Upper lobe of left lung (tissue), 6 donors: ENCODE measurements around the gene GADL1. TPM values are rescaled to one million over a fixed set of nuclear protein-coding genes. Genes with fewer than 3 reads are reported as not detected.

Experiments
- ATAC-seq, 2 donors: fragments of 200-7000 bp; cut with Tn5 transposase; one replicate each; pipeline ENCODE4 v1.9.1; 2022; ENCODE audit warnings: mild to moderate bottlenecking in 2 of 2, moderate library complexity in 2 of 2; ENCODE audit not compliant: low FRiP score in 2 of 2
- DNase-seq, 2 donors: peaks; one replicate each; pipeline ENCODE4 v3.0.0-alpha.2; 2019 to 2020
- H3K27ac ChIP-seq, 4 donors: fragments of 200-600 bp; sonication (generic); one replicate each; pipeline ENCODE4 v1.5.1; 2016 to 2019
- H3K27me3 ChIP-seq, 4 donors: fragments of 200-600 bp; sonication (generic); one replicate each; pipeline ENCODE4 v1.5.1; 2017 to 2019
- H3K36me3 ChIP-seq, 4 donors: fragments of 200-600 bp; sonication (generic); one replicate each; pipeline ENCODE4 v1.5.1; 2016 to 2019
- H3K4me1 ChIP-seq, 4 donors: fragments of 200-600 bp; sonication (generic); one replicate each; pipeline ENCODE4 v1.5.1; 2018 to 2019
- H3K4me3 ChIP-seq, 4 donors: fragments of 200-600 bp; sonication (generic); one replicate each; pipeline ENCODE4 v1.5.1; 2017 to 2019; ENCODE audit warnings: mild to moderate bottlenecking in 2 of 4, moderate library complexity in 1 of 4
- H3K9me3 ChIP-seq, 4 donors: fragments of 200-600 bp; sonication (generic); one replicate each; pipeline ENCODE4 v1.5.1; 2018 to 2019
- EP300 ChIP-seq, 4 donors: sonication (generic); formaldehyde crosslinking; IDR thresholded peaks; one replicate each; pipeline ENCODE4 v1.5.1; 2017; ENCODE audit warnings: antibody characterized with exemption in 4 of 4, control low read depth in 2 of 4
- POLR2A ChIP-seq, 4 donors: fragments of 450-650 bp; IDR thresholded peaks; one replicate each; pipeline ENCODE4 v1.5.1; 2016 to 2017; ENCODE audit warnings: antibody characterized with exemption in 4 of 4, mild to moderate bottlenecking in 2 of 4
- POLR2AphosphoS5 ChIP-seq, 2 donors: sonication (generic); formaldehyde crosslinking; IDR thresholded peaks; one replicate each; pipeline ENCODE4 v1.5.1; 2017; ENCODE audit warnings: antibody characterized with exemption in 2 of 2
- WGBS, 2 donors: methylation state at CpG; one replicate each; pipeline ENCODE4 v1.1.5; 2017 to 2018; 5-methylcytosine and 5-hydroxymethylcytosine counted together
- total RNA-seq, 6 donors: library from RNA; depleted of rRNA in 4 of 6; stranded (reverse); fragments of >200 nt in 4 of 6; gene quantifications; one replicate each; pipeline versions ENCODE4 v1.1.0 to v1.2.1, GENCODE V29; 2016 to 2021
- TF ChIP-seq, protein P1 (sequence below), 6 experiments: fragments of 450-650 bp in 4 of 6; fragments of 200-600 bp in 2 of 6; sonication (generic) in 2 of 6; IDR thresholded peaks; one replicate each; pipeline ENCODE4 v1.5.1; 2016 to 2019; ENCODE audit warnings: antibody characterized with exemption in 6 of 6
- donor health status: DM: no; HTN: no; CAD: no; lungs with moderate emphysema.
- donor health status: DM: no; HTN: yes; CAD: no; lungs with severe emphysema.

The GADL1 gene
- total RNA-seq, 6 donors from 2014 or later, result 0.07 TPM; not detected in 5

GRCh38 chr3:30692498-30693130 lies 201.8 kb downstream of the GADL1 start:
- Histone ChIP-seq H3K36me3 (peaks cover 23 to 93% (median 34%) of the 10 kb centered on the region in 4 donors), H3K27ac (peak overlapping the region in 2 of 4 donors; percentile 64 to 80), H3K4me1 (peaks cover 35 to 59% (median 52%) of the 10 kb centered on the region in 4 donors), H3K9me3 (no peaks in the 10 kb centered on the region), H3K27me3 (no peaks in the 10 kb centered on the region), H3K4me3 (no peak overlapping the region)
- DNase-seq (no peak), ATAC-seq (no peak)
- 67 to 68% methylated on average over 3 of the region's 3 CpGs for WGBS, 2 donors
- no peak for TF ChIP-seq EP300 (IDR thresholded peaks at IDR 0.05)
- no peak for TF ChIP-seq POLR2AphosphoS5 (IDR thresholded peaks at IDR 0.05)
- TF ChIP-seq, protein P1, sequence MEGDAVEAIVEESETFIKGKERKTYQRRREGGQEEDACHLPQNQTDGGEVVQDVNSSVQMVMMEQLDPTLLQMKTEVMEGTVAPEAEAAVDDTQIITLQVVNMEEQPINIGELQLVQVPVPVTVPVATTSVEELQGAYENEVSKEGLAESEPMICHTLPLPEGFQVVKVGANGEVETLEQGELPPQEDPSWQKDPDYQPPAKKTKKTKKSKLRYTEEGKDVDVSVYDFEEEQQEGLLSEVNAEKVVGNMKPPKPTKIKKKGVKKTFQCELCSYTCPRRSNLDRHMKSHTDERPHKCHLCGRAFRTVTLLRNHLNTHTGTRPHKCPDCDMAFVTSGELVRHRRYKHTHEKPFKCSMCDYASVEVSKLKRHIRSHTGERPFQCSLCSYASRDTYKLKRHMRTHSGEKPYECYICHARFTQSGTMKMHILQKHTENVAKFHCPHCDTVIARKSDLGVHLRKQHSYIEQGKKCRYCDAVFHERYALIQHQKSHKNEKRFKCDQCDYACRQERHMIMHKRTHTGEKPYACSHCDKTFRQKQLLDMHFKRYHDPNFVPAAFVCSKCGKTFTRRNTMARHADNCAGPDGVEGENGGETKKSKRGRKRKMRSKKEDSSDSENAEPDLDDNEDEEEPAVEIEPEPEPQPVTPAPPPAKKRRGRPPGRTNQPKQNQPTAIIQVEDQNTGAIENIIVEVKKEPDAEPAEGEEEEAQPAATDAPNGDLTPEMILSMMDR (IDR thresholded peaks at IDR 0.05), result no peak
- no peak for TF ChIP-seq POLR2A (IDR thresholded peaks at IDR 0.05)

- ATAC-seq, result no peak
- H3K27me3 ChIP-seq, result no peaks in the 10 kb centered on the region
- peaks cover 23 to 98% (median 34%) of the 10 kb centered on the region in 4 donors for H3K36me3 ChIP-seq
- peak overlapping the region in 2 of 4 donors; percentile 64 to 80 for H3K27ac ChIP-seq
- TF ChIP-seq, protein P1 (IDR thresholded peaks at IDR 0.05), result no peak
- TF ChIP-seq POLR2AphosphoS5 (IDR thresholded peaks at IDR 0.05), result no peak
- no peak for TF ChIP-seq EP300 (IDR thresholded peaks at IDR 0.05)
- TF ChIP-seq POLR2A (IDR thresholded peaks at IDR 0.05), result no peak
- 71 to 89% methylated on average over 1 of the region's 1 CpG for WGBS, 2 donors
- DNase-seq, result no peak
- peaks cover 38 to 66% (median 56%) of the 10 kb centered on the region in 4 donors for H3K4me1 ChIP-seq
- H3K9me3 ChIP-seq, result no peaks in the 10 kb centered on the region
- no peak overlapping the region for H3K4me3 ChIP-seq
Measured at GRCh38 chr3:30691944-30692343, 202.5 kb downstream of the GADL1 start.

DNA sequence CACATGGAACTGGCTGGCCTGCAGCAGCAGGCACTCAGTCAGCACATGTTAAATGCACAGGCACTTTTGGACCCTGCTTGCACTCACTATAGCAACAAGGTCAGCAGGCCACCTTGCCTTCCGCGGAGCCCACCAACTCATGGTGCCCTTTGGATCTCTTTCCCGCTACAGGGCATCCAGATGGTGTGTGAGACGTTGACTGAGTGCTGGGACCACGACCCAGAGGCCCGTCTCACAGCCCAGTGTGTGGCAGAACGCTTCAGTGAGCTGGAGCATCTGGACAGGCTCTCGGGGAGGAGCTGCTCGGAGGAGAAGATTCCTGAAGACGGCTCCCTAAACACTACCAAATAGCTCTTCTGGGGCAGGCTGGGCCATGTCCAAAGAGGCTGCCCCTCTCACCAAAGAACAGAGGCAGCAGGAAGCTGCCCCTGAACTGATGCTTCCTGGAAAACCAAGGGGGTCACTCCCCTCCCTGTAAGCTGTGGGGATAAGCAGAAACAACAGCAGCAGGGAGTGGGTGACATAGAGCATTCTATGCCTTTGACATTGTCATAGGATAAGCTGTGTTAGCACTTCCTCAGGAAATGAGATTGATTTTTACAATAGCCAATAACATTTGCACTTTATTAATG lies 203.1 kb downstream of the GADL1 start:
- Histone ChIP-seq H3K4me1 (peaks cover 38 to 71% (median 58%) of the 10 kb centered on the region in 4 donors), H3K4me3 (no peak overlapping the region), H3K9me3 (no peaks in the 10 kb centered on the region), H3K27me3 (no peaks in the 10 kb centered on the region), H3K36me3 (peaks cover 23 to 95% (median 34%) of the 10 kb centered on the region in 4 donors), H3K27ac (peak overlapping the region; percentile 1 to 80 (median 64))
- no peak for TF ChIP-seq EP300 (IDR thresholded peaks at IDR 0.05)
- TF ChIP-seq POLR2AphosphoS5 (IDR thresholded peaks at IDR 0.05), result peak in 1 of 2 donors; percentile 15
- TF ChIP-seq, protein P1 (IDR thresholded peaks at IDR 0.05), result no peak
- whole genome bisulfite sequencing, 2 donors, result 55 to 73% methylated on average over 6 to 10 of the region's 10 CpGs
- ATAC-seq (peak in 1 of 2 donors; percentile 4), DNase-seq (no peak)

DNA sequence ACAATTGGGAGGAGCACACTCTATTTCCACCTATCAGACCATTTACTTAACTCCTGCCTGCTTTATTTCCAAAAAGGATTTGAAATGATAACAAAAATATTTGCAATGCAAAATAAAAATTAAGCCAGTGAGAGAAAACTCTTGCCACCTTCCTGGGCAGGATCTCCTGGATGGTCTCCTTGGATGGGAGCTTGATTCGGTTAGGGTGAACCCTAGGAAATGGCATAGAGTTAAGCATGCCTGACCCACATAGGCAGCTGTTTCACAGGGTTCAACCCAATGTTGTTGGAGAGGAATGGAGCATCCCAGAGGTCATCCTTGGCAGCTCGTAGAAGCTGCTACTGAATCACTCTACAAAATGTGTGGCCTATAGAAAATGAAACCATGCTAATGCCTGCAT lies 204.3 kb downstream of the GADL1 start:
- DNase-seq (no peak), ATAC-seq (no peak)
- WGBS, 2 donors, result 79 to 89% methylated on average over 2 of the region's 2 CpGs
- Histone ChIP-seq H3K9me3 (no peaks in the 10 kb centered on the region), H3K27ac (peak overlapping the region in 2 of 4 donors; percentile 76 to 80), H3K27me3 (no peaks in the 10 kb centered on the region), H3K4me1 (peaks cover 45 to 77% (median 65%) of the 10 kb centered on the region in 4 donors), H3K4me3 (no peak overlapping the region), H3K36me3 (peaks cover 18 to 92% (median 31%) of the 10 kb centered on the region in 4 donors)
- TF ChIP-seq EP300 (IDR thresholded peaks at IDR 0.05) (no peak), POLR2AphosphoS5 (IDR thresholded peaks at IDR 0.05) (no peak), POLR2A (IDR thresholded peaks at IDR 0.05) (no peak)
- TF ChIP-seq, protein P1 (IDR thresholded peaks at IDR 0.05), result no peak
